Myocyte (in vitro differentiated cells): ENCODE data around the gene TCHP. TPM values are rescaled to one million over a fixed set of nuclear protein-coding genes. Genes with fewer than 3 reads are reported as not detected.
"Not testable (repeated sequence)": the region's sequence is repeated elsewhere in the genome, so short reads cannot be mapped to it uniquely, and the experiment has no call there.

Experiments used
- DNase-seq: peaks from one replicate; pipeline ENCODE4 v3.0.0-alpha.2; 2012; ENCODE audit warnings: low read depth
- total RNA-seq: library from RNA; depleted of rRNA; stranded (reverse); fragments of >200 nt; gene quantifications from 2 replicates; pipeline ENCODE4 v1.2.3, GENCODE V29; 2014

The TCHP gene
- total RNA-seq, 1 donor from 2014 or later, result 14.2 TPM

- no peak for DNase-seq
These were observed 21.3 kb upstream of the TCHP start for GRCh38 chr12:109878749-109879148.

GRCh38 chr12:109879351-109880042, 20.6 kb upstream of the TCHP start:
- no peak for DNase-seq

GRCh38 chr12:109880043-109880931, 19.8 kb upstream of the TCHP start, which contains the start of gene GLTP:
GLTP (minus strand) TSS chr12:109880541; CDS start chr12:109880374, 167 bp downstream.
- DNase-seq, result peak; percentile 86

GRCh38 chr12:109880938-109881337, 19.1 kb upstream of the TCHP start:
- DNase-seq, result no peak

GRCh38 chr12:109881752-109882151, 18.3 kb upstream of the TCHP start:
- no peak for DNase-seq

- DNase-seq, result no peak
These were observed 16.6 kb upstream of the TCHP start for GRCh38 chr12:109883461-109883860.

- no peak for DNase-seq
These were observed 14.5 kb upstream of the TCHP start for GRCh38 chr12:109885616-109886015.

GRCh38 chr12:109888179-109889020, 11.7 kb upstream of the TCHP start:
- DNase-seq, result peak; percentile 22

GRCh38 chr12:109890620-109891170, 9.4 kb upstream of the TCHP start:
- DNase-seq, result no peak

- DNase-seq, result not testable (repeated sequence)
These were observed 8.3 kb upstream of the TCHP start for GRCh38 chr12:109891731-109892130.

GRCh38 chr12:109892165-109892715, 7.8 kb upstream of the TCHP start:
- DNase-seq, result no peak

GRCh38 chr12:109892748-109893147, 7.3 kb upstream of the TCHP start:
- DNase-seq, result no peak

GRCh38 chr12:109893261-109893995, 6.6 kb upstream of the TCHP start:
- no peak for DNase-seq

GRCh38 chr12:109894939-109895338, 5.1 kb upstream of the TCHP start:
- no peak for DNase-seq

GRCh38 chr12:109896188-109896587, 3.9 kb upstream of the TCHP start:
- no peak for DNase-seq

GRCh38 chr12:109897029-109897428, 3.0 kb upstream of the TCHP start:
- no peak for DNase-seq

- DNase-seq, result not testable (repeated sequence)
These were observed 729 bp upstream of the TCHP start for GRCh38 chr12:109899345-109899744.

GRCh38 chr12:109900752-109901580, 892 bp downstream of the TCHP start:
- no peak for DNase-seq

- DNase-seq, result no peak
These were observed 2.9 kb downstream of the TCHP start for GRCh38 chr12:109902891-109903418.
